GM19467 (cell line): ENCODE results near the gene ELAVL1.

Experiments
- ATAC-seq: cut with Tn5 transposase; IDR thresholded peaks from one replicate; pipeline ENCODE4 v1.9.1; 2021; ENCODE audit warnings: mild to moderate bottlenecking, moderate library complexity; ENCODE audit not compliant: unreplicated experiment

ELAVL1 gene

DNA sequence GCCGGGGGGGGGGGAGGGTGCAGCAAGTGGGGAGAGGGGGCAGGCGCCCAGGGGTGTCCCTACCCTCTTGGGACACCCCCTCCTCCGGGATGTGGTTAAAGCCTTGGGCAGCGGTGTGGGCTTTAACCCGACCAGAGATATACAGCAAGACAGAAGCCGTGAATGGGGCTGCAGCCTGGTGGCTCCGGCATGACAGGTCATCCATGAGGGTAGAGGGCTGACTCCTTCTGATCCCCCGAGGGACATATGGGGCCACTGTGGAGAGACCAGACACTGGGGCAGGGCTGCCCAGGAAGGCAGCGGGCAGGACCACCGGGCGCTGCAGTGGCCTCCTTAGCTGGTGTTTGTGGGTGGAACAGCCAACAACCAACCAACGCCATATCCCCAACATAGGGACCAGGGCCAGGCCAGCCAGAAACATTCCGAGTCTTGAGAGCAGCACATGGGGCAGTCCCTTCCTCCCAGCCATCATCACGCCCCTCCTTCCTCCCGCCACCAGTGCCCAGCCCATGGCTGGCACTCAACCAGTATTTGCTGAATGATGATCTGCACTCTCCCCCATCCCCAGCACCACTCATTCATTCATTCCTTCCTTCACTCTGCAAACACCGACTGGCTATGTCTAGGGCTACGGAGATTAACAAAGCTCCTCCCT is 18.2 kb downstream of the ELAVL1 start:
- ATAC-seq = no peak

DNA sequence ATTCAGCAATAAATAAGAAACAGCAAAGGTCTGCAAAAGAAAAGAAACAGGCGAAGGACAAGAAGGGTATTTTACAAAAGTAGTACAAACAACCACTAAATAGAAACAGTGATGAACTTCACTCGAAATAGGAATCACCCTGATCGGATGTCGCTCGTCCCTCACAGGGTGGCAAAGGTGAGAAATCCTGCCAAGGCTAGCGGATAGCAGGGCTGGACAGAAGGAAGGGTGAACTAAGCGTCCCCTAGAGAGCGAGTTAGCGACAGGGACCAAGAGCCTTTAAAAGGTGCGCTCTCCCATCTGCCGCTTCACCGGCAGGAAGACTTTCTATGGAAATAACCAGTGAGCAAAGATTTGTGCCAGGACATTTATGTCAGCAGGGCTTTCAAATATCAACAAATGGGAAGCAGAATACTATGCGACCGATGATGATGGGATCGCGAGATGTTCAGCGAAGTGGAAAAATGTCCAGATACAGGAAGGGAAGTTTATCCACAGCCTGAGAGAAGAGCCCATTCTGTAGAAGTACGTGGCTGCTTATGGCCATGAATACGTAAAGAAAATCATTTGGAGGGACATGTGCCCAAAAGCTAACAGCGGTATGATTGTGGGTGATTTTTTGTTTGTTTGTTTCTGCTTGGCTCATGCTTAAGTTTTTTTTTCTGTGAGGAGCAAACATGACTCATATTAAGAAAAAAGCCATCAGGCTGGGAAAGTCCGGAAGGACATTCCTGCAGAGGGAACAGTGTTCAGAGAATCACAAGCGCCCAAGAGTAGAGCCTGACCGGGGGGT is 18.9 kb downstream of the ELAVL1 start:
- no peak for ATAC-seq

- no peak for ATAC-seq
Measured at GRCh38 chr19:7985481-7985911, 19.9 kb downstream of the ELAVL1 start.

DNA sequence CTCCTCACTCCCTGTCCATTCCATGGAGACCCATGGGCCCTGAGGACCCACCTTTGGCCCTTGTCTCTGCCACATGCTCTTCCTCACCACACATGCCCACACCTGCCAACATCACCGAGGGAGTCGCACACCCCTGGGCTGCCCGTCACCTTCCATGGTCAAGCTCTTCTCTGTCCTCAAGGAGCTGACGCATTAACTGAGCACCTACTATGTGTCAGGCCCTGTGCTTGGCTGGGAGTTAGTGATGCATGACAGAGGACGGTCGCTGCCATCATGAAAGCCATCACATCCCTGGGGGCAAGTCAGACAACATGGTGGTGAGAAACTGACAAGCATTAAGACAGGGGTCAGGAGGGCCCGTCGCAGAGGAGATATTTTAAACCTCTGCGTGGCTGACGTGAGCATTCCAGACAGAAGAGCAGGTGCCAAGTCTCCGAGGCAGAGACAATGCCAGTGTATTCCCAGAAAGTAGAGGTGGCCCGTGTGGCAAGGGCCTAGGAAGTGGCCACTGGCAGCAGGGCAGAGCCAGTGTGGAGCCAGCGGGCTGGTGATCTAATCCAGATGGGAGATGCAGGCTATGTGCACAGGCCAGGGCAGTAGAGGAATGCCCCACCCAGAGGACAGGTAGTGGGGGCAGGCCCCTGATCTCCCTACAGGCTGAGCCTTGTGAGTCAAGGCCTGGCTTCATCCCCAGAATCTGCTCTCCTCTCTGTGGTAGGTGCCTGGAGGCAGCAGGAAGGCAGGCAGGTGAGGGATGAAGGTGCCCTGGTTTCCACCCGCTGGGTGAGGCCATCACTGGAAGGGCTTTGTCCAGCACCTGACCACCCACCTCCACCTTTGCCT is 21.2 kb downstream of the ELAVL1 start:
- ATAC-seq = no peak

- ATAC-seq = no peak
Measured at GRCh38 chr19:7983286-7983950, 22.0 kb downstream of the ELAVL1 start.

- no peak for ATAC-seq
Measured at GRCh38 chr19:7982651-7983099, 22.8 kb downstream of the ELAVL1 start.

GRCh38 chr19:7982103-7982502 is 23.3 kb downstream of the ELAVL1 start:
- no peak for ATAC-seq

- ATAC-seq = no peak
Measured at GRCh38 chr19:7981661-7982060, 23.8 kb downstream of the ELAVL1 start.

DNA sequence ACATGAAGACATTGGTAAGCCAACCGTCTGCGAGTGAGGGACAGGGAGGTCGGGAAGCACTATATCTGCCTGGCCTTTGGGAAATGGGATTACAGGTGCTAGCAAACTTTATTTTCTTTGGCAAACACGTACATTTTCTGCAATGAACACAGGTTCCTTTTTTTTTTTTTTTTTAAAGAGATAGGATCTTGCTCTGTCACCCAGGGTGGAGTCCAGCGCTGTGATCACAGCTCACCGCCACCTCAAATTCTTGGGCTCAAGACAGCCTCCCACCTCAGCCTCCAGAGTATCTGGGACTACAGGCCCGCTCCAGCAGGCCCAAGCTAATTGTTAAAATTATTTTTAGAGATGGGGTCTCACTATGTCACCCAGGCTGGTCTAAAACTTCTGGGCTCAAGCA is 24.2 kb downstream of the ELAVL1 start:
- ATAC-seq = no peak

DNA sequence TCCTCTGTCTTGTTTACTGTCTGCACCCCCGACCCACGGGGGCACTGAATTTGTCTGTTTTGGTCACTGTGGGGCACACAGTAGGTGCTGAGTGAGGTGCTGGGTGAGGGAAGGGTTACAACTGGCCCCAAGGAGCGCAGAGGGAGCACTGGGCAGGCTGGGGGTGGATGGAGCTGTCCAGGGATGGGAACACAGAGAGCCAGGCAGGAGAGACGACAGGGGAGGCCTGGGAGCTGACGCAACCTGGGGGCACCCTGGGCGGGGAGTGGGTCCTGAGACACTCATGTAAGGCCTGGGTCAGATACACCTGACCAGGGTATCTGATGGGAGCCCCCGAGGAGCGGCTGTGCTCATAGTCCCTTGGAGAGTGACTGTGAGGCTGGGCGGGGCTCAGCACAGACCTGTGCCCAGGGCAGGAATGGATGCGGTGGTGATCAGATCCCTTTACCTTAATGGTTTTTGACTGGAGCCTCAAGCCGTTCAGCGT is 24.8 kb downstream of the ELAVL1 start:
- no peak for ATAC-seq

DNA sequence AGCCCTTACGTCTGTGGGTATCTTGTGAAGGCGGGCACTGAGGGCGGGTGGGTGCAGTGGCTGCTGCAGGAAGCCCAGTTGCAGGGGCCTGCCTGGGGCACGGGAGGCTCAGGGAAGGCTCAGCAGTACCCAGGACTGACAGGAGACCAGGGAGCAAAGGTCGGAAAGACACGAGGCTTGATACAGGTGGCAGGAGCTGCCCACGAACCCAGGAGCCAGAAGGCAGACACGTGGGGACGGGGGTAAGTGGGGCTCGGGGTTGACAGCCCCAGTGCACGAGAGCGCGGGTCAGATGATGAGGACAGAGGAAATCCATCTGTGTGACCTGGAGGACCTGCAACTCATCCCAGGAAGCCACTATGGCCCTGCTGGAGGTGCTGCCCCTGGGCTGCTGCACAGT is 25.3 kb downstream of the ELAVL1 start:
- no peak for ATAC-seq

- no peak for ATAC-seq
Measured at GRCh38 chr19:7979559-7979958, 25.9 kb downstream of the ELAVL1 start.

GRCh38 chr19:7979011-7979410 is 26.4 kb downstream of the ELAVL1 start:
- no peak for ATAC-seq

DNA sequence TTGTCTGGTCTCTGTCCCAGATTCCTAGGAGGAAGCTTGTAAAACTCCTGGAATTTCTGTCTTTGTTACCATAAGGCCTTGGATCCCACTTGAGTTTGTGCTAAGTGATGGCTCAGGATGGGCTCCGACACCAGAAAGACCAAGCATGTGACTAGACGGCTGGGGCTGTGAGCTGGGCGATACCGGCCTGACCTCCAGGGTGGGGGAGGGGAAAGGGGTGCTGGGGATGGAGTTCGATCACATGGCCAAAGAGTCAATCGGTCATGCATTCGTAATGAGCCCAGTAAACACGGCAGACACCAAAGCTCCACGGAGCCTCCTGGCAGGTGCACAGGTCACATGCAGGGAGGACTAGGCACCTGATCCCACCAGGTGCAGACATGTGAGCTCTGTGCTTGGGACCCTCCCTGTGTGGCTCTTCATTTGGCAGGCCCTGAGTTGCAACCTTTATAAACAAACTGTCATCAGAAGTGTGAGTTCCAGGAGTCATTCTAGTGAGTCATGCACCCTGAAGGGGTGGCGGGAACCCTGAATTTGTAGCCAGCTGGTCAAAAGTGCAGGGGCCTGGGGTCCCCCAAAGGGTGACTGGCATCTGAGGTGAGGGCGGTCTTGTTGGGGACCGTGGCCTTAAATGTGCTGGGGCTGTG is 27.1 kb downstream of the ELAVL1 start:
- ATAC-seq = no peak

DNA sequence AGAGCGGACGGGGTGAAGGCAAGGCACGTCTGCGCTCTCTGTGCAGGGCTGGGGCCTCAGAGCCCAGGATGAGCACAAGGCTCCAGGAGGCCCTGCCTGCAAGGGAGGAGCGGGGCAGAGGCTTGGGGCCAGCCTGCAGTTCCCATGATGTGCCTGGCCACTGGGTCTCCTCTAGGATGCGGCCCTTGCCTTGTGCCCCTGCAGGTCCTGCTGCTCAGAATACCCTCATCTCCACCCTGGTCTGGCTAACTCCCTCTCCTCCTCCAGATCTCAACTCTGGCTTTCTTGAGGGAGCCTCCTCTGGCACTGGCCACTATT is 27.8 kb downstream of the ELAVL1 start:
- no peak for ATAC-seq

- no peak for ATAC-seq
Measured at GRCh38 chr19:7977021-7977722, 28.3 kb downstream of the ELAVL1 start.

GRCh38 chr19:7976461-7976860 is 29.0 kb downstream of the ELAVL1 start:
- no peak for ATAC-seq

- no peak for ATAC-seq
Measured at GRCh38 chr19:7975037-7975436, 30.4 kb downstream of the ELAVL1 start.

- no peak for ATAC-seq
Measured at GRCh38 chr19:7973883-7974282, 31.6 kb downstream of the ELAVL1 start.
